DMS53 (cell line): ENCODE measurements around the gene DENND4B.

Source experiments
- DNase-seq: peaks from one replicate; lab custom pipeline; 2025; lab: John Stamatoyannopoulos, UW

DENND4B gene

DNA sequence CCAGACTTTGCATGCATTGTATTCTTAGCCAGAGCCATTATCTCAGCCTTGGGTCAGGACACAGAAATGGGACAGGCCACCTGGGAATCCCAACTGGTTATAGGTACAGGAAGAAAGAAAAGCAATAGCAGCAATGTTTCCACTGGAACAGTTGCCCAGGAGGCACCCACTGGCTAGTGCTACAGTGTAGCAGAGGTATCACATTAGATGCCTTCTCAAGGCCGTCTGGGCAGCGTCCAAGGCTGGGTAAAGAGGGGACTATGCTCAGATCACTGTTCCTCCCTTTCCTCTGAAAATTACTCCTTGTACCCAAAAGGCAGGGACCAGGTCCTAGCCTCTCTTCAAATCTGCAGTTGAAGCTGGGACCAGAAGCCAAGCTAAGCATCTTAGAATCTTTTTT, 23.8 kb upstream of the DENND4B start:
- DNase-seq, result no peak

DNA sequence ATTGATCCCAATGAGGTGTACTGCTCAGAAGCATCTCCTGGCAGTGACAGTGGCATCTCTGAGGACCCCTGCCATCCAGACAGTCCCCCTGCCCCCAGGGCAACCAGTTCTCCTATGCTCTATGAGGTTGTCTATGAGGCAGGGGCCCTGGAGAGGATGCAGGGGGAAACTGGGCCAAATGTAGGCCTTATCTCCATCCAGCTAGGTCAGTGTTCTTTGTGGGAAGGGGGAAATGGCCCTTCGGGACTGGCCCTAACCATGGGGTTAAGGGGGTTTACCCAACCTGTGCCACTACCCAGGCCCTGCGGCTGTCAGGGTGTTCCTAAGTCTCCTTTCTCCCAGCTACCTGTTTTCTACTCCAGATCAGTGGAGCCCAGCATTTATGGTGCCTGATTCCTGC, 22.5 kb upstream of the DENND4B start:
- DNase-seq, result no peak

DNA sequence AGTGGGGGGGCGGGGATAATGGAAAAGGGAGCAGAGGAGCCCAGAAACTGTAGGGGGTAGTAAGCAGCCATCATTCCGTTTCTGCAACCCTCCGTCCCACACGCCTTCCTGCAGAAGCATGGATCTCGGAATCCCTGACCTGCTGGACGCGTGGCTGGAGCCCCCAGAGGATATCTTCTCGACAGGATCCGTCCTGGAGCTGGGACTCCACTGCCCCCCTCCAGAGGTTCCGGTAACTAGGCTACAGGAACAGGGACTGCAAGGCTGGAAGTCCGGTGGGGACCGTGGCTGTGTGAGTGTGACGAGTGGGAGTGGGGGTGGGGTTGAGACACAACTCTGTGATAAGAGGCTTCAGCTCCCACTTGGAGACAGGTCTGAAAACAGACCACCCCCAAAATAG, 21.9 kb upstream of the DENND4B start:
- DNase-seq, result peak; percentile 54

DNA sequence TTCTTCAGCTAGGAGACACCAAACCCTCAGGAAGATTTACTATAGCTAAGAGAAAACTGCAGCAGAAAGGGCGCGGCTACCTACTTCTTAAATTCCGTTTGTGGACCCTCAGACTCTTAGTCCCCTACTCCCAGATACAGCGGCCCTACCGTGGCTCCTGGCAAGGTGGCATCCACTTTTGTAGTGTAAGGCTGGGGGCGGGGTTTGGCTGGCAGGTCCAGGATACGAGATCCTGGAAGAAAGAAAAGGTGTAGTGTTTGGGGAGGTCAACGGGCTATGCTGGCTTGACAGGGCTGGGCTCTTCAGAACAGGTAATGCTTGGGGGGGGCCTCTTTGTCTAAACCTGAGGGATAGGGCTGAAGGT, 21.5 kb upstream of the DENND4B start:
- DNase-seq, result peak; percentile 80

DNA sequence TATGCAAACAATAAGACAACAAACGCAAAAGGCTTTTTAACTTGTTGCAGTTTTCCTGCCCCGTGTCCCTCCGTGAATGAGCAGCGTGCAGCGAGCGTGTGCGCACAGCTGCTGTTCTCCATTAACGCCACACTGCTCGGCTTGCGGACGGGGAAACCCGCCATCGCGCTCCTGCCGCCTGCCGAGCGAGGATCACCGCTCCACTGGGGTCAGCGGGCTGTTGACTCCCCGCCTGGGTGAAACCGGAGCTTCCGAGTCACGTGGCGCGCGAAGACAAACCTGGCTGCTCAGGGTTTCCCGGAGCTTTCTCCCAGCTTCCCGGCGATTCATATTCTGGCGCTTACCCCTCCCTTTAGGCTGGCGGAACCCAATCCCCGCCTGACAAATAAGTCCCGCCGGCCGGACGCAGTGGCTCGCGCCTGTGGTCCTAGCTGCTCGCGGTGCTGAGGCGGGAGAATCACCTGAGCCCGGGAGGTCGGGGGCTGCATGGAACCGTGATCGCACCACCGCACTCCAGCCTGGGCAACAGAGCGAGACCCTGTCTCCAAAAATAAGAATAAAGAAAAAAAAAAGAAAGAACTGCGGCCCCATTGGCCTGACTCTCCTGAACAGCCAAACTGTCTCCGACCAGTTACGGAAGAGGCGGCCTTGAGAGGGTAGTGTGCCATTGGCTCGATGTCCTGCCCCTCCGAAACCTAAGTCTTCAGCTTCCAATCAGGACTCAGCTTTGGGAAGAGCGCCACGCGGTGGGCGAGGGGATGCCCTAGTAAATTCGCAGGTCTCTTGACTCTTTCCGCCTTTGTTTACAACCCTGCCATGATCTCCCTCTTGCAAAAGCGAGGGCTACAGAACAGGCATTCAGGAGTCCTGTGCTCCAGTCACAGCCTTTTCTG, 20.8 kb upstream of the DENND4B start, which contains the start of gene CREB3L4:
Gene CREB3L4 (plus strand): TSS at position 796 of the 893 bp plus-strand sequence. CDS start 624 bp downstream, outside the sequence.
- DNase-seq, result peak; percentile 99

DNA sequence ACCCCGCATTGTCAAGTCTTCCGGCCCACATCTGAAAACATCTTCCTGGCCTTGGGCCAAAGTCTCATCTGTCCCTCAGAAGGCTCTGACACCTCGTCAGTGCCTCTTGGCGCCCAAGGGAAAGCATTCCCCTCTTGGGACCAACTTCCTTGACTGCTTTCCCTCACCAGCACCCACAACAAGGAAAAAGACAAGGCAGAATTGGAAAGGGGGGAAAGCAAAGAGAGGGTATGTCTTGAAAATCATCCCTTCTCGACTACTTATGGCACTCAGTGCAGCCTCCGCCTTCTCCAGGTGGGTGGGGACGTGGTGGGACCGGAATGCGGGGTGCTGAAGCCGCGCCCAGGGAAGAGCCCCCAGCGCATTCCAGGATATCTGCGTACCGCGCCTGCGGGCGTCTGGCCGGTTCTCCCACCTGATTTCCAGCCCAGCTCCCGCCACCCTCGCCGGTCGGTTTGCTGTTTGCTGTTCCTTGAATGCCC, 17.4 kb upstream of the DENND4B start:
- DNase-seq, result peak; percentile 77

DNA sequence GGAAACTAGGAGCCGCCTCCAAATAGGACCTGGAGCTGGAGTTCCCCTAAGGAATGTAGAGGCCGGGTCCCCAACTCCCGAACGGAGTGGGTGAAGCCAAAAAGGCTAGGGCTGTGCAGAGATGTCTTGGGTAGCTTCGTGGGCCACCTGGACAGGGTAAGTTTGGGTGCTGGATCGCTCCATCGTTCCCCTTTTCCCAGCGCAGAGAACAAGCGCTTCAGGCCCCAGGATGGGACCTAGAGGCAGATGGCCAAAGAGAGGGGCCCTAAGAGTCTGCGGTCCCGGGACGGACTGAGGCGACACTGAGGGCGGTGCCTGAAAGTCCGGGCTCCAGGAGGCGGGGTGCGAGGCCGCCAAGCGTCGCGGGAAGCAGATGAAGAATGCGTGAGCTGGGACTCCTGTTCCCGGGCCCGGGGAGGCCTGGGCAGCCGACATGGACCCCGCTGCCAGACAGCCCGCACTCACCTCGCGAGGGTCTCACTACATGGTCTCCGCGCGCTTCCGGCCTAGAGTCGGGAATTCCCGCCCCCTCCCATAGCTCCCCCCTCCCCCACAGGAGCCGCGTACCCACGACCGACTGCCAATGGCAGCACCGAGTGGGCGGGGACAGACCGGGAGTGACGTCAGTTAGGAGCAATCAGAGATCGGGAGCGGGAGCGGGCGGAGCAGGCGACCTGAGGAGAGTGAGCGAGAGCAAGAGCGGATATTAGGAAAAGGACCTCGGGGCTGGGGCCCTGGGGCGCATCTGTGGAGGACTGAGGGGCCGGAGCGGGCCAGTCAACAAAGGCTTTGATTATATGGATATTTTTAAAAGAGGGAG, 16.7 kb upstream of the DENND4B start, which contains the start of gene SLC39A1:
Gene SLC39A1 (minus strand): TSS at position 508 of the 820 bp plus-strand sequence. CDS start 822 bp downstream, outside the sequence.
- peak; percentile 98 for DNase-seq

DNA sequence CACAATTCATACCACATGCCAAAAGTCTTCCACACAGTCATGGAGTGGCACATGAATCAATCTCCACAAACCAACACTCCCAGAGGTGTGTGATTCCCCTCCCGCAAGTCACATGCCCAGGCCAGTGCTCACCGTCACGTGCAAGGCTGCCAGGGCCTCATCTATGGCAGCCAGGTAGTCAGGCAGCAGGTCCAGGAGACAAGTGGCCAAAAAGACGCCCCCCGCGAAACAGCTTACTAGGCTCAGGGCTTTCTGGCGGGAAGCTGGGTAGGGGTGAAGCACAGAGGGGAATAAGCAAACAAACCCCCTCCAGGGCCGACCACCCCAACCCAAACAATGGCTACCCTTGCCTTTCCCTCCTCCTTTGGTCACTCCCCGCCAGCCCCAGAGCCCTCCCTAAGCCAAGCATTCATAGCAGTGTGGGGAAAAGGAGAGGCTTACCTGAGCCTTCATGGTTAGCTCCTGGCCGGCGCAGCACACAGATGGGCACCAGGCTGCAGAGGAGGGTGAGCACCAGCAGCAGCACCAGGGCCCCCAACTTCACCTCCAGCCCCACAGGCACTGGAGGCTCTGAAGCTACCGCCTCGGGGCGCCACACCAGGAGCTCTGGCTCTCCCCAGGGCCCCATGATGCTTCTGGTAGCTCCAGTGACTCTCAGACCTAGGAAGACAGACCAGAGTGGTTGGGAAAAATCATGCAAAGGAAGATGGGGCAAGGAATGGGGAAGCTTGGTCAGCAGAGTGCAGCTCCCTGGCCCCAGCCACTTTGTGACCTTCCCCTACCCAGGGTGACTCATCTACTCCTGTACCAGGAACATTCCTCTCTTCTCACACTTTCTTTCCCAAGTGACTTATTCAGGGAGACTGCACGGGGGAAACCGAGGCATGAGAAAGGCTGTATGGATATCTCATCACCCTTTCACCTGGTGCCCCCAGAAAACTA, 15.8 kb upstream of the DENND4B start:
- DNase-seq, result peak; percentile 49

DNA sequence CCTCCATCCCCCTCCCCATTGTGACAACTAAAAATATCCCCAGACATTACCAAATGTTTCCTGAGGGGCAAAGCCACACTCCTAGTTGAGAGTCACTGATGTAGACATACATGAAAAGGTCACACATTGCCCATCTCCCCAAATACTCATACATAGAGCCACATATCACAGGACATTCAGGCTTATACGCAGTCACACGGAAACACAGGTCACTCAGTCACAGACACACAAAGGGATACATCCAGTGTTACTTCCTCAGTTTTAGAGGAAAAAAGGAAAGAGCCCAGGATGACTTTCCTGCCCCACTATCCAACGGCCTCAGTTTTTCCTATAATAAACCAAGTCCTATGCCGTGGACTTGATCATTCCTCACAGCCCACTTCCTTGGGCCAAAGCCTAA, 14.9 kb upstream of the DENND4B start:
- DNase-seq, result no peak

DNA sequence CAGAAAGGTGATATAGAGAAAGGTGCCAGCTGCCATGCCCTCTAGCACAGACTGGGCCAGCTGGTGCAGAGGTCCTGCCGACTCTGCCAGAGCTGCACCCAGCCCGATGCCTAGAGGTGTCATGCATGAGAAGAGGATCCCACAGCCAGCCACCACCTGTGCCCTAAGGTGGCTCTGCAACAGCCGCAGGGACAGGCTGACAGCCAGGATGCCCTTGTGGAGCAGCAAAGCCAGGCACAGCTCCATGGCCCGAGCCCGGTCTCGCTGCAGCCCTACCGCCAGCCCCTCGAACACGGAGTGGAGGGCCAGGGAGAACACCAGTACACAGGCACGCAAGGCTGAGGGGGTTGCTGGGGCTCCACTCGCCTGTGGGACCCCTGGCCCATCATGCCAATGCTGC, 13.7 kb upstream of the DENND4B start:
- DNase-seq, result no peak

DNA sequence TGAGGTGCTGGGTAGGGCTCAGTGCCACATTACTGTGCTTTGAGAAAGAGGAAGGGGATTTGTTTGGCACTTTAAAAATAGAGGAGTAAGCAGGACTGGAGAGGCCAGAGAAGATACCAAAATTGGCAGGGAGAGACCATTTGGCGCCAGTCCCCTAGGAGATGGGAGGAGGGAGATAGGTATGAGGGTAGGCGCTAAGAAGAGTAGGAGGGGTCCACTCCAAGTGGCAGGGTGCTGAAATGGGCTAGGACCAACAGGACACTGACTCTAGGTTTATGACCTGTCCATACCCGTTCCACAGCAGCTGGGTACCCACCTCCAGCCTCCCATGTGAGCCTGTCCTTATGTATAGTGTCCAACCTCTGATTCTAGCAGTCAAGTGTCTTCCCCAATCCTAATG, 12.9 kb upstream of the DENND4B start:
- DNase-seq, result no peak

DNA sequence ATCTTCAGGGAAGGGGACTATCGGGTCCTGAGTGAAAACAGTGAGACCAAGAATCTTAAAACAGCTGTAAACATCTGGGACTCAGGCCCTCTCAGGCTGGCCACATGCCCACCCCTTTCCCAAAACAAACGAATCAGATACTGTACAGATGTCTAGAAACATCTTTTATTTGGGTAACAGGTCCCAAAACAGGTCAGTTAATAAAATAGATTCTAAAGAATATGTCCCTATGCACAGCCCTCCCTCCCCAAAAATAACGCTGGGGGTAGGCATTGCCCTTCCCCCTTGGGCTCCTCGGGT, 12.4 kb upstream of the DENND4B start:
- DNase-seq, result no peak

DNA sequence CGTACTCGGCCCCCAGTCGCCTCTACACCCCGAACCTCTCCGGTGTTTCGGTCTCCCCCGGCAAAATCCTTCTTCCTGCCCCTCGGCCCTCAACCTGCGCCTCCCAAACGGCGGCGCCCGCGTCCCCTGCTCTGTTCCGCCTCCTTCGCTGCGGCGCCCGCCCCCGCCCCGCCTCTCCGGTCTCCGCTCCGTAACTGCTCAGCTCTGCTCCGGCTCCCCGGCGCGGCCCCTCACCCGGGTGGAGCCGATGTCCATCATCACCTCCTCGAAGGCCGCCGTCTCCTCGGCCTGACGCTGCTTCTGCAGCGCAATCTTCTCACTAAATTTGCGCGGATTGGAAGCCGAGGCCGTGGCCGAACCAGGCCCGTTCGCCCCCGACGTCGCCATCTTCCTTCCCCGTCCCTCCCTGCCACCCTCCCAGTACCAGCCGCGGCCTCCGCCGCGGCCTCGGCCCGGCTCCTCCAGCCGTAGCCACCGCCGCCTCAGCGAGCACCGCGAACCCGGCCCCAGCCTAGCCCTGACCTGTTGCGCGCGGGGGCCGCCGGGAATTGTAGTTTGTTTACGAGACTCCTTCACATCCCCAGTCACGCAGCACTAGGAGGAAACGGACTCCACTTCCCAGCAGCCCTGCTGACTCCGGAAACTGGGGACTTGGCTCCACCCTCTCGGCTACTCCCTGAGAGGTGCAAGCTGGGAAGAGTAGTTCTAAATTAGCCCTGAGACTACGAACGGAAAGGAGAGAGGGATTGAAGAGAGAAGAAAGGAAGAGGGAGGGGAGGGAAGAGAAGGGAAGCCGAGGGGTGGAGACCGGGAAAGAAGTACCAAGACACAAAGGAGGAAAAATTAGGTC, 11.8 kb upstream of the DENND4B start, which contains the start of gene CRTC2:
Gene CRTC2 (minus strand): TSS at position 502 of the 850 bp plus-strand sequence. CDS start 115 bp downstream, at position 387.
- DNase-seq, result peak; percentile 99

DNA sequence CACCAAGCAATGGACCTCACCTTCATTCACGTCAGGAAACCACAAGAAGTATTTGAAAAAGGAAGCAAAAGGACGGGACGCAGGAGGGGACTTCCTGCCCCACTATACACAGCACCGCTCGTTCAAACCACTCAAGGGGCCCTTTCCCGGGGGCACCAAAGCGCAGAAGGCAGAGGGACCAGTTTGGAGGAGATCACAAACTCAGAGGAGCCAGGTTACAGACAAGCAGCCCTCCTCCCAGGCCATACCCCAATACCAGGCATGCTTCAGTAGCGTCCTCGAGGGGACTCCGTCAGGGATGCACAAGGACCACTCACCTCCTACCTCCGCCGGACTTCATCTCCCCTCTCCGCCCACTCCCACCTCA, 11.2 kb upstream of the DENND4B start:
- DNase-seq, result peak; percentile 52

DNA sequence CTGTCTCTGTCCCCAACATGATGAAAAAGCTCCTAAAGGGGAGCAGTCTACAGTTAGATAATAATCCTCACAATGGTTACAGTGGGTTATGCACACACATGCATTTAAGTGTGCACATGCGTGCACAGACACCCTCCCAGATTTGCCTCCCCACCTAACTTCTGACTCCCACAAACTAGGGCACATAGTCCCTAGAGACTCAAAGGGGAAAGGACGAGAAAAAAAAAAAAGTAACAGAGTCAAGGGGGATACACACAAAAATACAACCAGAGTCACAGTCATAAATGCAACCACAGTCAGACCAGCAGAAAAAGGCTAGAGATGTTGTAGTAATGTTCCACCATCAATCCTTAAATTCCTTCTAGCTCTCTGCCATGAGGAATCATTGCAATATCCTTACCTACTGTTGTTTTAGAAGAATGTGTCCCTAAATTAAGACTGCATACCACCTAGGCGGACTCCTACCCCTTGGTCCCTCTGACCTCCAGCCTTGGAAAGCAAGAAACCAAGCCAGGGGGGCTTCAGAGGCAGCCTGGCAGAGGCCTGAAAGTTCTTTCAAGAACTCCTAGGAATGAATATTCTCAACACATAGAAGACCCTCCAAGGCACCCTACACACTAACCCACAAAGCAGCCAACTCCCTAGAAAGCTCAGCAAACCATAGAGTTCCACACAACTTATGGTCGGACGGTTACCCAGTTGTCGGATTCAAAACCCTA, 10.6 kb upstream of the DENND4B start:
- no peak for DNase-seq

DNA sequence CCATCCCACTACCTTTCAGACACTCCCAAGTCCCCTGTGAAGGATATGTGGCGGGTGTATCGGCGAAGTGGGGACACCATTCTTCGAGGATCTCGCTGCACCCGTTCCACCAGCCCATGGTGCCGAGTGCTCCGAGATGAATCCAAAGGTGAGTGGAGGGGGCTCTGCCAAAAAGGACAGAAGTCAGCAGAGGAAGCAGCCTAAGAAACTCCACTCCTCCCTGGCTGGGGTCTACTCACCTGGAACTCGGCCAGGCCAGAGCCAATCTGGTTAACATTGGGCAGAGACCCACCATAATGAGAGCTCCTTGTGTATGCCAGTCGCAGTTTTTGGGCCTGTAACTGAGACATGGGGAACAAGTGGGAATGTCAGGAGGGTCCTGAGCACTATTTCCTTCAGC, 8.3 kb upstream of the DENND4B start:
- no peak for DNase-seq

DNA sequence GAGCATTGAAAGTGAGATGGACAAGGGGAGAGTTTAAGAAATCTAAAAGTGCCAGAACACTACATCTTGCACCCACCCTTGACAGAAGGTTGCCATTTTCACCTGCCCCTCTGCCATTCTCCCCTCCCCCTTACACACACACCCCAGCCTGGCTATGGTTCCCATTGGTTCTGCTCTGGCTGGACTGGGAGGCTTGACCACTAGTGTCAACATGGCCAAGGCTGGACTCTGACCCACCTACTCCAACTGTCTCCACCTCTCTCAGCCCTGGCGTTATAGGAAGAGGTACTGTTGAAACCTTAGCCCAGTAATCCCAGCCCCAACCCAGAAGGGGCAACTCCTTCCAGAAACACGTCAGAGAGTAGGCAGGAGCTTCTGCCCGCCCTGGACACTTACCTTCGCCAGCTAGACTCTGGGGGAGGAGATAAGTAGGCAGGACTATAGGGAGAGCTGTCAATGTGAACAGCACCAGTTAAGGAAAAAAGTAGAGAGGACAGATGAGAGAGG, 7.4 kb upstream of the DENND4B start:
- DNase-seq, result no peak

DNA sequence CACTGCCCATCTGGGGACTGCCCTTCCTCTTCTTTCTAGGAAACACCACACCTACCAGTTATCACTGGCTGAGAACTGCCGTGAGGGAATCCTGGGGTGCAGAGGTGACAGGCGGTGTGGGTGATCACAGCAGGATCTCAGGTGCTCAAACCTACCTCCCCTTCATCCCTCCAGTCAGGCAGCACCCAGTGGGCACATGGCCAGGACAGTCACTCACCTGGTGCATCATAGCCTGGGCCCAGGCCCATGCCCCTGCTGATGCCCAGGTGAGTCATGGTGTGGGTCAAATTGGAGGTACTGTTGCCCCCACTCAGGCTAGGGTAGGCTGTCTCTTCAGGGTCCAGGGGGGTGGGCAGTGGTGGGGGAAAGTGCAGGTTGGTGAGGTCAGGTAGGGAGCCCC, 5.3 kb upstream of the DENND4B start:
- DNase-seq, result no peak

DNA sequence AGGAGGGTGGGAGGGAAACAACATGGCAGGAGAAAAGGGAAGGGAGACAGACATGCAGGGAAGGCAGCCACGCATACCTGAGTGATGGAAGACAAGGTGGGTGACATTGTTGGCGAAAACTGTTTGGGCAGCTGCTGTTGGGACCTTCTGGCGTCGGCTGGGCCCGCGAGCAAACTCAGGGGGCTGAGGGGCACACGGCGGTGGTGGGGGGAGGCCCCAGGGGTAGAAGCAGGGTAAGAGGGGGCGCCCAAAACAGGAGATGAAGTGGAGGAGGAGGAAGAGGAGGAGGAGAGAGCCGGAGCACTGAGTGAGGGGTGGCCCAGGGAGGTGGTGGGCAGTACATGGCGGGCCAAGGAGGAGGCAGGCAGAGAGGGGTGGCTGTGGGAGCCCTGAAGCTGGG, 4.7 kb upstream of the DENND4B start:
- no peak for DNase-seq
